A673 (cell line): ENCODE results near the gene RFX2.

Experiments used
- EZH2 ChIP-seq: fragments of 200-600 bp; sonication (generic); IDR thresholded peaks from 2 replicates; pipeline ENCODE4 v1.6.1; 2017; ENCODE audit warnings: borderline replicate concordance, low read depth, mild to moderate bottlenecking, mixed read lengths, antibody characterized with exemption, low read length; ENCODE audit not compliant: poor library complexity, severe bottlenecking
- TF ChIP-seq, protein P1 (sequence below): fragments of 300-800, 200-600 bp; sonication (generic); conservative IDR thresholded peaks from 2 replicates; pipeline ENCODE4 v1.5.1; 2017; ENCODE audit warnings: low read depth, mild to moderate bottlenecking, antibody characterized with exemption, low read length, moderate library complexity, mixed read lengths

GRCh38 chr19:6033744-6034264, 76.5 kb downstream of the RFX2 start:
- TF ChIP-seq, protein P1, sequence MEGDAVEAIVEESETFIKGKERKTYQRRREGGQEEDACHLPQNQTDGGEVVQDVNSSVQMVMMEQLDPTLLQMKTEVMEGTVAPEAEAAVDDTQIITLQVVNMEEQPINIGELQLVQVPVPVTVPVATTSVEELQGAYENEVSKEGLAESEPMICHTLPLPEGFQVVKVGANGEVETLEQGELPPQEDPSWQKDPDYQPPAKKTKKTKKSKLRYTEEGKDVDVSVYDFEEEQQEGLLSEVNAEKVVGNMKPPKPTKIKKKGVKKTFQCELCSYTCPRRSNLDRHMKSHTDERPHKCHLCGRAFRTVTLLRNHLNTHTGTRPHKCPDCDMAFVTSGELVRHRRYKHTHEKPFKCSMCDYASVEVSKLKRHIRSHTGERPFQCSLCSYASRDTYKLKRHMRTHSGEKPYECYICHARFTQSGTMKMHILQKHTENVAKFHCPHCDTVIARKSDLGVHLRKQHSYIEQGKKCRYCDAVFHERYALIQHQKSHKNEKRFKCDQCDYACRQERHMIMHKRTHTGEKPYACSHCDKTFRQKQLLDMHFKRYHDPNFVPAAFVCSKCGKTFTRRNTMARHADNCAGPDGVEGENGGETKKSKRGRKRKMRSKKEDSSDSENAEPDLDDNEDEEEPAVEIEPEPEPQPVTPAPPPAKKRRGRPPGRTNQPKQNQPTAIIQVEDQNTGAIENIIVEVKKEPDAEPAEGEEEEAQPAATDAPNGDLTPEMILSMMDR, result no peak
- no peak for TF ChIP-seq EZH2
